ENCODE data around the gene PMVK. TPM values are rescaled to one million over a fixed set of nuclear protein-coding genes. Genes with fewer than 3 reads are reported as not detected.

PMVK gene
- total and polyA plus RNA-seq, 2 experiments from 2014 or later = 23.8 to 95.4 TPM

- TF ChIP-seq, protein P1, sequence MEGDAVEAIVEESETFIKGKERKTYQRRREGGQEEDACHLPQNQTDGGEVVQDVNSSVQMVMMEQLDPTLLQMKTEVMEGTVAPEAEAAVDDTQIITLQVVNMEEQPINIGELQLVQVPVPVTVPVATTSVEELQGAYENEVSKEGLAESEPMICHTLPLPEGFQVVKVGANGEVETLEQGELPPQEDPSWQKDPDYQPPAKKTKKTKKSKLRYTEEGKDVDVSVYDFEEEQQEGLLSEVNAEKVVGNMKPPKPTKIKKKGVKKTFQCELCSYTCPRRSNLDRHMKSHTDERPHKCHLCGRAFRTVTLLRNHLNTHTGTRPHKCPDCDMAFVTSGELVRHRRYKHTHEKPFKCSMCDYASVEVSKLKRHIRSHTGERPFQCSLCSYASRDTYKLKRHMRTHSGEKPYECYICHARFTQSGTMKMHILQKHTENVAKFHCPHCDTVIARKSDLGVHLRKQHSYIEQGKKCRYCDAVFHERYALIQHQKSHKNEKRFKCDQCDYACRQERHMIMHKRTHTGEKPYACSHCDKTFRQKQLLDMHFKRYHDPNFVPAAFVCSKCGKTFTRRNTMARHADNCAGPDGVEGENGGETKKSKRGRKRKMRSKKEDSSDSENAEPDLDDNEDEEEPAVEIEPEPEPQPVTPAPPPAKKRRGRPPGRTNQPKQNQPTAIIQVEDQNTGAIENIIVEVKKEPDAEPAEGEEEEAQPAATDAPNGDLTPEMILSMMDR (IDR thresholded peaks at IDR 0.05; ENCODE audit: low read depth, low read length) = no peak
- Histone ChIP-seq H3K36me3 (no peaks in the 10 kb centered on the region), H3K4me1 (ENCODE audit: low read depth) (peaks cover 16% of the 10 kb centered on the region), H3K27ac (peak overlapping the region; percentile 99), H3K27me3 (no peaks in the 10 kb centered on the region), H3K4me3 (no peak overlapping the region), H3K9me3 (ENCODE audit: low read depth) (no peaks in the 10 kb centered on the region)
- DNase-seq (ENCODE audit: low read depth in 1 of 2, low spot score in 1 of 2) = no peak
Measured at GRCh38 chr1:154938604-154939399, 2.3 kb upstream of the PMVK start.

DNA sequence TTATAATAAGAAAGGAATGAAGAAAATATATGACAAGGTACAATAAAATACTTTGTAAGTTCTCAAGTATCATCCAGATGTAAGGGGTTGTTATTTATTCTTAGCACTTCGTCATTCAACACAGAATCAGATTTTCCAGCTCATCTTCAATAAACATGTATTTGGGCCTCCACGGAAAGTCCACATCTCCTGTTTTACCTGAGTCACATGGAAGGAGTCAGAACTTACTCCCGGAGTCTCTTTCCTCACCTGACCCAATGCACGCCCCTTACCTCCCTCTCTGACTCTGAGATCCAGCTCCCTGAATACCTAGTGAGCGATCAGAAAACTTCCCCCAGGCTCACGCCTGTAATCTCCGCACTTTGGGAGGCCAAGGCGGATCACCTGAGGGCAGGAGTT, 1.5 kb upstream of the PMVK start:
- Histone ChIP-seq H3K4me3 (peak overlapping the region; percentile 44), H3K36me3 (no peaks in the 10 kb centered on the region), H3K27me3 (no peaks in the 10 kb centered on the region), H3K27ac (peak overlapping the region; percentile 99), H3K9me3 (ENCODE audit: low read depth) (no peaks in the 10 kb centered on the region), H3K4me1 (ENCODE audit: low read depth) (peaks cover 16% of the 10 kb centered on the region)
- TF ChIP-seq, protein P1 (IDR thresholded peaks at IDR 0.05; ENCODE audit: low read depth, low read length) = no peak
- DNase-seq (ENCODE audit: low read depth in 1 of 2, low spot score in 1 of 2) = no peak

DNA sequence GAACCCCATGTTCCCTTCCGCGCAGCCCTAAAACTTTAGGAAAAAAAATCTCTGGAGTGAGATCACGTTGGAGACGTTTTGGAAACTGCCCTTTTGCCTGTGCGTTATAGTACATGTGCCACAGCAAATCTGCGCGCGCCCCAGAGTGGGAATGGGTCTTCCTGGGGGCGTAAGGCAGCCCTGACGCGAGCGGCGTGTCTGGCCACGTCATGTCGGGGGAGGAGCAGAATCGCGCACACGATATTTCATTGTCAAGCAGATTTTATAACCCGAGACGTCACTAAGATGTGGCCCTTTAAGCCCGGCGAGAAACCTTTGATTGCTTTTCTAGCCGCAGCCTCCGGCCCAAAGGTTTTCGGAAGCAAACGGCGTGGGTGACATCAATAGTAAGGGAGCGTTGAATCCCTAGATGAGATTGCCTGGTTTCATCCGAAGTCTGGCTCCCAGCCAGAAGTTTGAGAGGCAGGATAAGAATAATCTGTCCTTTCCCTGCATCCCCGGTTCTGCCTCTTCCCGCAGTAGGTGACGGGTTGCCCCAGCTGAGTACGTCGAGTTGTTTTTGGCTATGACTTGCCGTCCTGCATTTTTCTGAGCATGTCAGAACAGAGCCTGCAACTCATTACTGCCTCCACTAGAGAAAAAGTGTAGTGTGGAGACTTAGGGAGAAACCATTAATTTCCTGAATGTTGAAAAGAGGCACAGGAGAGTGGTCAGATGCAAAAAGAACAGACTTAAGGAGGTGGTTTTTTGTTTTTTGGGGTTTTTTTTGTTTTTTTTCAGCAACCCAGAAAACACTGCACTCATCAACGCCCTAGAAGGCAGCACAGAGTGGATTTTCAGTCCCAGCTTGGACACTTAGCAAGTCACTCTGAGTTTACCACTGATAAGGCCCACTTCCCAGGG, 817 bp upstream of the PMVK start:
- Histone ChIP-seq H3K4me1 (ENCODE audit: low read depth) (peaks cover 16% of the 10 kb centered on the region), H3K4me3 (peak overlapping the region; percentile 44), H3K9me3 (ENCODE audit: low read depth) (no peaks in the 10 kb centered on the region), H3K27ac (peak overlapping the region; percentile 99), H3K27me3 (no peaks in the 10 kb centered on the region), H3K36me3 (no peaks in the 10 kb centered on the region)
- TF ChIP-seq, protein P1 (IDR thresholded peaks at IDR 0.05; ENCODE audit: low read depth, low read length) = peak; percentile 37
- DNase-seq (ENCODE audit: low read depth in 1 of 2, low spot score in 1 of 2) = peak; percentile 92 to 98

GRCh38 chr1:154935749-154936554, 567 bp downstream of the PMVK start:
- DNase-seq (ENCODE audit: low read depth in 1 of 2, low spot score in 1 of 2) = no peak
- Histone ChIP-seq H3K36me3 (no peaks in the 10 kb centered on the region), H3K4me3 (peak overlapping the region; percentile 44), H3K27me3 (no peaks in the 10 kb centered on the region), H3K4me1 (ENCODE audit: low read depth) (peaks cover 19% of the 10 kb centered on the region), H3K9me3 (ENCODE audit: low read depth) (no peaks in the 10 kb centered on the region), H3K27ac (peak overlapping the region; percentile 99)
- TF ChIP-seq, protein P1 (IDR thresholded peaks at IDR 0.05; ENCODE audit: low read depth, low read length) = no peak

DNA sequence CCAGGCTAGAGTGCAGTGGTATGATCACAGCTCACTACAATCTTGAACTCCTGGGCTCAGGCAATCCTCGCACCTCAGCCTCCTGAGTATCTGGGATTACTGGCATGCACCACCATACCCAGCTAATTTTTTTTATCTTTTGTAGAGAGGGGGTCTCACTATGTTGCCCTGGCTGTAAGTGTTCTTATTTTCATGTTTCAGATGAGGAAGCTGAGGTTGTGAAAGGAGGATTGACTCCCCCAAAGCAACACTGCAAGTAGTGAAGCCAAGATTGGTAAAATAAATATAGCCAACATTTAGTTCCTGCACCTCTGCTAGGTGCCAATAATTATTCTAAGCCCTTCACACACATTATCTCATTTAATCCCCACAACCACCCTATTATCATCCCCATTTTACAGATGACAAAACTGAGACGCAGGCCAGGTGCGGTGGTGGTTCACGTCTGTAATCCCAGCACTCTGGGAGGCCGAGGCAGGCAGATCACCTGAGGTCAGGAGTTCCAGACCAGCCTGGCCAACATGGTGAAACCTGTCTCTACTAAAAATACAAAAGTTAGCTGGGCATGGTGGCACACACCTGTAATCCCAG, 2.1 kb downstream of the PMVK start:
- no peak overlapping the region for H3K27ac ChIP-seq
- H3K4me3 ChIP-seq = no peak overlapping the region
- H3K27me3 ChIP-seq = no peaks in the 10 kb centered on the region
- TF ChIP-seq, protein P1 (IDR thresholded peaks at IDR 0.05; ENCODE audit: low read depth, low read length) = no peak
- no peaks in the 10 kb centered on the region for H3K36me3 ChIP-seq
- H3K4me1 ChIP-seq (ENCODE audit: low read depth) = peaks cover 17% of the 10 kb centered on the region
- H3K9me3 ChIP-seq (ENCODE audit: low read depth) = no peaks in the 10 kb centered on the region
- DNase-seq (ENCODE audit: low read depth in 1 of 2, low spot score in 1 of 2) = no peak

Measured in cardiac muscle cell (in vitro differentiated cells and primary cell).